Measurements from ENCODE around the gene RHOA.

RHOA gene

GRCh38 chr3:49414753-49415152 is 3.0 kb upstream of the RHOA start:
- POLR2A ChIA-PET: interaction anchor here (1.3 kb wide), 1 partner anchor 14 kb away, joined by 8 read pairs; the partner anchor contains the start of gene NICN1
- peaks cover 4% of the 10 kb centered on the region; the same call in 1 of the 2 replicates for H3K4me1 ChIP-seq (ENCODE audit: control insufficient read depth, insufficient read depth, low read length)
- no peaks in the 10 kb centered on the region for H3K9me3 ChIP-seq (ENCODE audit: control insufficient read depth, insufficient read depth, low read depth, low read length)
- H3K36me3 ChIP-seq (ENCODE audit: control insufficient read depth in 2 of 2, insufficient read depth in 1 of 2, low read length in 2 of 2): peaks cover 0 to 25% of the 10 kb centered on the region in 2 experiments; a peak in 1 of 3 replicates
- H3K4me3 ChIP-seq (ENCODE audit: low read depth, low read length): no peak overlapping the region
- CTCF ChIA-PET: interaction anchor here (0.6 to 0.7 kb wide), 2 partner anchors 30 to 36 kb away, joined by 3 to 6 read pairs; no protein-coding TSS in a partner anchor
- no peak overlapping the region for H3K27ac ChIP-seq (ENCODE audit: extremely low read depth, low read depth, low read length)
- no peak for TF ChIP-seq ZNF747 (tag by site-specific recombination; IDR thresholded peaks at IDR 0.05)
- TF ChIP-seq ZNF2 (tag by site-specific recombination; IDR thresholded peaks at IDR 0.05): no peak
- TF ChIP-seq ZNF423 (tag by site-specific recombination; IDR thresholded peaks at IDR 0.05): no peak
- no peak for TF ChIP-seq ZNF133 (tag by site-specific recombination; IDR thresholded peaks at IDR 0.05)
- TF ChIP-seq ZNF146 (tag by site-specific recombination; IDR thresholded peaks at IDR 0.05): no peak
- no peak for TF ChIP-seq ZFP37 (tag by site-specific recombination; IDR thresholded peaks at IDR 0.05)
- TF ChIP-seq MYNN (tag by site-specific recombination; IDR thresholded peaks at IDR 0.05; ENCODE audit: borderline replicate concordance): no peak
- no peak for TF ChIP-seq PATZ1 (tag by site-specific recombination; IDR thresholded peaks at IDR 0.05)
- TF ChIP-seq ZNF391 (tag by site-specific recombination; IDR thresholded peaks at IDR 0.05; ENCODE audit: borderline replicate concordance, low read depth): no peak
- no peak for TF ChIP-seq KLF16 (tag by site-specific recombination; IDR thresholded peaks at IDR 0.05)
- no peak for TF ChIP-seq KLF10 (tag by site-specific recombination; IDR thresholded peaks at IDR 0.05)
- TF ChIP-seq EGR2 (tag by site-specific recombination; IDR thresholded peaks at IDR 0.05; ENCODE audit: low read depth): no peak
- TF ChIP-seq SCRT2 (tag by site-specific recombination; IDR thresholded peaks at IDR 0.05): no peak
- TF ChIP-seq ZXDB (tag by site-specific recombination; IDR thresholded peaks at IDR 0.05): no peak
- TF ChIP-seq IKZF3 (tag by site-specific recombination; IDR thresholded peaks at IDR 0.05): no peak

- Histone ChIP-seq H3K4me1 (ENCODE audit: control insufficient read depth, insufficient read depth, low read length) (peaks cover 4% of the 10 kb centered on the region; the same call in 1 of the 2 replicates), H3K36me3 (ENCODE audit: control insufficient read depth in 2 of 2, insufficient read depth in 1 of 2, low read length in 2 of 2) (peaks cover 0 to 25% of the 10 kb centered on the region in 2 experiments; a peak in 1 of 3 replicates), H3K9me3 (ENCODE audit: control insufficient read depth, insufficient read depth, low read depth, low read length) (no peaks in the 10 kb centered on the region), H3K27ac (ENCODE audit: extremely low read depth, low read depth, low read length) (no peak overlapping the region), H3K4me3 (ENCODE audit: low read depth, low read length) (no peak overlapping the region)
- TF ChIP-seq KLF8 (tag by site-specific recombination; IDR thresholded peaks at IDR 0.05) (no peak), ZFHX2 (tag by site-specific recombination; conservative IDR thresholded peaks at IDR 0.05) (no peak), KLF9 (tag by site-specific recombination; IDR thresholded peaks at IDR 0.05; ENCODE audit: low read depth) (no peak), ZBTB8A (tag by site-specific recombination; IDR thresholded peaks at IDR 0.05) (no peak), ZNF843 (tag by site-specific recombination; IDR thresholded peaks at IDR 0.05) (no peak), ZBTB17 (tag by site-specific recombination; IDR thresholded peaks at IDR 0.05) (no peak), ZNF692 (tag by site-specific recombination; IDR thresholded peaks at IDR 0.05) (no peak), ZBTB1 (tag by site-specific recombination; IDR thresholded peaks at IDR 0.05) (no peak), ATF2 (tag by site-specific recombination; IDR thresholded peaks at IDR 0.05; ENCODE audit: low read depth) (no peak), HOXA7 (CRISPR knock-in tag; IDR thresholded peaks at IDR 0.05; ENCODE audit: borderline replicate concordance) (no peak)
- POLR2A ChIA-PET: interaction anchor here (1.0 kb wide), 1 partner anchor 12 kb away, joined by 3 read pairs; no protein-coding TSS in a partner anchor
- CTCF ChIA-PET: interaction anchor here (1.0 kb wide), 2 partner anchors 36 to 126 kb away, joined by 3 read pairs; no protein-coding TSS in a partner anchor
Observed at GRCh38 chr3:49413338-49413734, 1.6 kb upstream of the RHOA start.

All from HEK293 (cell line).